K562 (cell line): Measurements from ENCODE around the gene DDX23. TPM values are rescaled to one million over a fixed set of nuclear protein-coding genes. Genes with fewer than 3 reads are reported as not detected.

Experiments used
- CHD2 ChIP-seq: IDR thresholded peaks from 2 replicates; pipeline ENCODE4 v1.6.1; 2011; ENCODE audit warnings: low read depth, low read length
- CTBP1 ChIP-seq: fragments of 450-650 bp; IDR thresholded peaks from 2 replicates; pipeline ENCODE4 v1.6.1; 2016; ENCODE audit warnings: borderline replicate concordance
- GTF2A2 ChIP-seq: IDR thresholded peaks from 2 replicates; pipeline ENCODE4 v1.6.1; 2016; ENCODE audit warnings: mild to moderate bottlenecking, missing genetic modification characterization, missing compliant biosample characterization
- HDAC1 ChIP-seq, 2 experiments: fragments of 450-650 bp; IDR thresholded peaks; 2 replicates each; pipeline ENCODE4 v1.6.1; 2016 to 2017; ENCODE audit warnings: inconsistent platforms in 1 of 2, mild to moderate bottlenecking in 1 of 2, moderate library complexity in 1 of 2
- ID3 ChIP-seq, 2 experiments: fragments of 250-450 bp in 1 of 2; fragments of 450-650 bp in 1 of 2; sonication (Bioruptor Pico) in 1 of 2; IDR thresholded peaks; 2 replicates each; pipeline versions ENCODE4 v1.6.1 to v1.8.0; 2016 to 2021; ENCODE audit warnings: mild to moderate bottlenecking in 2 of 2, moderate library complexity in 2 of 2, missing compliant biosample characterization in 1 of 2, missing genetic modification characterization in 1 of 2
- MEIS2 ChIP-seq: fragments of 450-650 bp; IDR thresholded peaks from 2 replicates; pipeline ENCODE4 v1.6.1; 2014; ENCODE audit warnings: mild to moderate bottlenecking; ENCODE audit not compliant: partially characterized antibody
- MGA ChIP-seq: fragments of 450-650 bp; IDR thresholded peaks from 2 replicates; pipeline ENCODE4 v1.6.1; 2016; ENCODE audit warnings: mild to moderate bottlenecking, moderate library complexity
- NKRF ChIP-seq: fragments of 450-650 bp; IDR thresholded peaks from 2 replicates; pipeline ENCODE4 v1.6.1; 2016; ENCODE audit warnings: borderline replicate concordance
- RBFOX2 ChIP-seq: fragments of 200-400 bp; formaldehyde crosslinking; IDR thresholded peaks from 2 replicates; pipeline ENCODE4 v1.6.1; 2017; ENCODE audit warnings: low read depth, mild to moderate bottlenecking, low read length, moderate library complexity
- TFAP4 ChIP-seq: sonication (generic); formaldehyde crosslinking; IDR thresholded peaks from 2 replicates; pipeline ENCODE4 v1.8.0; 2022; ENCODE audit warnings: missing genetic modification reagents, mild to moderate bottlenecking, moderate library complexity, borderline replicate concordance
- ZNF830 ChIP-seq: fragments of 250-450 bp; sonication (Bioruptor Pico); IDR thresholded peaks from 2 replicates; pipeline ENCODE4 v1.5.0; 2021; ENCODE audit warnings: mild to moderate bottlenecking
- polyA plus RNA-seq, 8 experiments: library from polyadenylated mRNA; depleted of rRNA in 4 of 8; stranded (reverse) in 5 of 8; unstranded in 3 of 8; fragments of >200 nt; fragmentation: Nextera tagmentation in 2 of 8; fragmentation: Illumina TruSeq in 1 of 8; extraction: Ambion mirVana in 2 of 8; extraction: Trizol in 1 of 8; gene quantifications; 2 replicates each; pipeline versions ENCODE4 v1.2.1 to v1.2.3, GENCODE V29; 2011 to 2014; ENCODE audit warnings: inconsistent platforms in 1 of 8, missing spikeins in 1 of 8
- total RNA-seq, 7 experiments: library from RNA; depleted of rRNA in 6 of 7; stranded (reverse); fragments of >200 nt in 6 of 7; fragmentation: Illumina TruSeq in 2 of 7; extraction: Trizol in 2 of 7; gene quantifications; 2 replicates each; pipeline versions ENCODE4 v1.2.1 to v1.2.3, GENCODE V29; 2011 to 2021; ENCODE audit warnings: low replicate concordance in 1 of 7

The DDX23 gene
- total and polyA plus RNA-seq, 9 of the 15 experiments (the other 6 are each of a cell fraction or from before 2014, with no cell fraction given), result 32.4 to 138 (median 104) TPM

- no peak for TF ChIP-seq NKRF
- peak; percentile 66 for TF ChIP-seq CHD2
- TF ChIP-seq RBFOX2, result peak; percentile 84
- TF ChIP-seq GTF2A2 (tag), result peak; percentile 64; the same call in 1 of the 2 replicates
- peak; percentile 49 for TF ChIP-seq CTBP1
- peak; percentile 50; the same call in 1 of the 2 replicates for TF ChIP-seq TFAP4
- no peak for TF ChIP-seq ZNF830
- peak; percentile 22 for TF ChIP-seq MEIS2
- TF ChIP-seq MGA, result peak; percentile 73
- TF ChIP-seq ID3 (CRISPR knock-in tag; IDR thresholded peaks at IDR 0.05), result no peak
- TF ChIP-seq ID3 (tag; IDR thresholded peaks at IDR 0.05), result no peak
- TF ChIP-seq HDAC1 (IDR thresholded peaks at IDR 0.05), result no peak
Observed at GRCh38 chr12:48865281-48866051, 13.5 kb upstream of the DDX23 start, which contains the start of gene RND1 (continued).
